ENCODE measurements around the gene NRSN2. TPM values are rescaled to one million over a fixed set of nuclear protein-coding genes. Genes with fewer than 3 reads are reported as not detected.

The NRSN2 gene
- total RNA-seq, 1 experiment from 2014 or later: 22.7 TPM

DNA sequence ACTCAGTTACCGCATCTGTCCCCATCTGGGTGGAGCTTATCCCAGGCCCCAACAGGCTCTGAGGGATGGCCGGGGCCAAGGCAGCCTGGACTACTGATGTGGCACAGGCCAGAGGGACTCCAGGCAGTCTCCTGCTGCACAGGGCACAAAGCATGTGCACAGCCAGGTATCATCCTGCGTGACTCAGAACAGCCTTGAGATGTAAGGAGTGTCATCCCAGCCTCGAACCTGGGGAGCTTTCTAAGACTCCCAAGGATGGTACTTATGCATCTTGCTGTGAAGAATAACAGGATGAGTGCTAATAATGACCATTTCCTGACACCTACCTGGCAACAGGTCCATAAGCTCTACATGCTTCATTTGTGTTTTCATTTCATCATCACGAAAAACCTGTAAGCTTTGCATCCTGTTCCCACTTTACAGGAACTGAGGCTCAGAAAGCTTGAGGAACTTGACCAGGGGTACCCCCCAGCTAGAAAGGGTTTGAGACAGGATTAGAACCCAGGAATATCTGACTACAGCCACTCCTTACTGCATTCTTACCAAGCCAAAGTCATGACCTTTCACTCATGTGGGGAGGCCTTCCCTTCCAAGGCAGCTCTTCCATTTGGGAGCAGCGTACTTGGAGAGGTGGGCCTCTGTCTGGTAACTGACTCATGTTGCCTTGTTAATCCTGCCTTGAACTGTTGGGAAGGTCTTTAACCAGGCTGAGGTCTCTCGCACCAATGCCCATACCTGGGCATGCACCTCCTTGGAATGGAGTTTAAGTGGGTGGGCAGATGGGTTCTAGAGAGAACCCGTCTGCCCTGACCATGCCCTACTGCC is 35.6 kb downstream of the NRSN2 start:
- Histone ChIP-seq H3K27ac (ENCODE audit: insufficient read length, low read depth, low read length) (no peak overlapping the region), H3K9me3 (ENCODE audit: control insufficient read depth, low read depth, low read length) (no peaks in the 10 kb centered on the region), H4K5ac (ENCODE audit: insufficient read length, low read depth, low read length) (no peak overlapping the region), H2AFZ (ENCODE audit: low read length) (no peak overlapping the region), H3K79me1 (ENCODE audit: insufficient read depth, low read depth, low read length, poor library complexity, severe bottlenecking) (no peaks in the 10 kb centered on the region), H3K4ac (ENCODE audit: low read depth, low read length) (no peak overlapping the region), H4K20me1 (ENCODE audit: control insufficient read depth, insufficient read depth, insufficient read length) (no peaks in the 10 kb centered on the region), H2BK12ac (ENCODE audit: insufficient read length, low read depth, low read length) (no peak overlapping the region), H3K4me2 (ENCODE audit: insufficient read depth, insufficient read length, low read length) (peak overlapping the region; percentile 67), H3T11ph (ENCODE audit: low read length) (no peak overlapping the region), H3K27me3 (ENCODE audit: insufficient read depth, low read length) (no peaks in the 10 kb centered on the region), H3K23ac (ENCODE audit: insufficient read length, low read depth, low read length) (no peak overlapping the region), H4K8ac (replicated peaks; ENCODE audit: insufficient read length, low read depth, low read length) (no peak overlapping the region), H2BK20ac (ENCODE audit: low read depth, low read length, poor library complexity, severe bottlenecking) (no peak overlapping the region), H3K56ac (ENCODE audit: insufficient read length, low read depth, low read length) (no peak overlapping the region), H3K9ac (ENCODE audit: extremely low read depth, insufficient read length, low read length) (no peak overlapping the region), H3K23me2 (ENCODE audit: insufficient read length, low read depth, low read length, poor library complexity, severe bottlenecking) (peaks cover 12% of the 10 kb centered on the region), H2BK120ac (ENCODE audit: low read depth, low read length, poor library complexity, severe bottlenecking) (no peak overlapping the region), H3K14ac (ENCODE audit: insufficient read depth, low read length) (no peak overlapping the region), H3K18ac (ENCODE audit: insufficient read length, low read depth, low read length) (no peak overlapping the region), H2BK15ac (ENCODE audit: low read depth, low read length) (no peak overlapping the region), H2BK5ac (ENCODE audit: insufficient read length, low read length) (no peak overlapping the region), H4K91ac (ENCODE audit: insufficient read length, low read depth, low read length) (no peak overlapping the region), H3K4me1 (ENCODE audit: insufficient read depth, low read length) (no peaks in the 10 kb centered on the region; the same call in 1 of the 2 replicates), H2AK5ac (ENCODE audit: insufficient read length, low read length) (no peak overlapping the region), H3K79me2 (ENCODE audit: insufficient read depth, low read length) (peaks cover 2% of the 10 kb centered on the region; the same call in 1 of the 2 replicates)
- H3K27ac Mint-ChIP-seq: no peak overlapping the region
- H3K4me3 Mint-ChIP-seq: peak overlapping the region; percentile 73 to 85
- peaks cover 4% of the 10 kb centered on the region for H3K27me3 Mint-ChIP-seq (ENCODE audit: low read depth)
- no CpG with 5 or more reads among the region's 8 CpGs for WGBS (ENCODE audit: extremely low coverage, insufficient read length, low lambda C conversion rate)
- peaks cover 6 to 12% of the 10 kb centered on the region in 2 experiments; a peak in 3 of 4 replicates for H3K4me1 Mint-ChIP-seq
- peaks cover 0 to 6% (median 1%) of the 10 kb centered on the region in 3 experiments; a peak in 4 of 7 replicates for H3K36me3 Mint-ChIP-seq (ENCODE audit: insufficient read depth in 1 of 3, low read depth in 3 of 3)
- TF ChIP-seq, protein P1, sequence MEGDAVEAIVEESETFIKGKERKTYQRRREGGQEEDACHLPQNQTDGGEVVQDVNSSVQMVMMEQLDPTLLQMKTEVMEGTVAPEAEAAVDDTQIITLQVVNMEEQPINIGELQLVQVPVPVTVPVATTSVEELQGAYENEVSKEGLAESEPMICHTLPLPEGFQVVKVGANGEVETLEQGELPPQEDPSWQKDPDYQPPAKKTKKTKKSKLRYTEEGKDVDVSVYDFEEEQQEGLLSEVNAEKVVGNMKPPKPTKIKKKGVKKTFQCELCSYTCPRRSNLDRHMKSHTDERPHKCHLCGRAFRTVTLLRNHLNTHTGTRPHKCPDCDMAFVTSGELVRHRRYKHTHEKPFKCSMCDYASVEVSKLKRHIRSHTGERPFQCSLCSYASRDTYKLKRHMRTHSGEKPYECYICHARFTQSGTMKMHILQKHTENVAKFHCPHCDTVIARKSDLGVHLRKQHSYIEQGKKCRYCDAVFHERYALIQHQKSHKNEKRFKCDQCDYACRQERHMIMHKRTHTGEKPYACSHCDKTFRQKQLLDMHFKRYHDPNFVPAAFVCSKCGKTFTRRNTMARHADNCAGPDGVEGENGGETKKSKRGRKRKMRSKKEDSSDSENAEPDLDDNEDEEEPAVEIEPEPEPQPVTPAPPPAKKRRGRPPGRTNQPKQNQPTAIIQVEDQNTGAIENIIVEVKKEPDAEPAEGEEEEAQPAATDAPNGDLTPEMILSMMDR (conservative IDR thresholded peaks at IDR 0.05): no peak
- no peak for DNase-seq
- no peaks in the 10 kb centered on the region for H3K9me3 Mint-ChIP-seq
